Panc1 (cell line): ENCODE results near the gene SNRNP70.

Source experiments
- SIN3A ChIP-seq: IDR thresholded peaks from 2 replicates; pipeline ENCODE4 v1.6.1; 2012; ENCODE audit warnings: low read depth, mild to moderate bottlenecking, low read length, moderate library complexity, borderline replicate concordance; ENCODE audit not compliant: insufficient read depth
- TCF7L2 ChIP-seq: IDR thresholded peaks from 2 replicates; pipeline ENCODE4 v1.6.1; 2011; ENCODE audit warnings: mild to moderate bottlenecking, low read depth, low read length, inconsistent platforms
- TF ChIP-seq, protein P1 (sequence below): fragments of 450-650 bp; IDR thresholded peaks from 2 replicates; pipeline ENCODE4 v1.5.1; 2017; ENCODE audit warnings: mild to moderate bottlenecking

DNA sequence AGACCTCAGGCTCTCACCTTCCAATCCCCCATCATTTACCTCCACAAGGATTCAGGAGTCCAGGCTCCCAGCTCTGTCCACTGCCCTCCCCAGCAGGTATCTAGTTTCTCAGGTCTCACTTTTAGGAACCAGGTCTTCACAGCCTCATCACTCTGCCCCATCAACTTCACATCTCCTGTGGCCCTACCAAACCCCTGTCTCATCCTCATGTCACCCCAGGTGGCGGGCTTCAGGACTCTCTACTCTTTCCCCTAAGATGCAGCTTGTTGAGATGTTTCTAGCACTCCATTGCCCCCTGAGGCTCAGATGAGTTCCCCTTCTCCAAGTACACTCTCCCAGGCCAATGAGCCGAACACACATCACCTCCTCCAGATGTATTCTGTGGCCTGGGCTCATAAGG lies 35.6 kb downstream of the SNRNP70 start:
- TF ChIP-seq, protein P1, sequence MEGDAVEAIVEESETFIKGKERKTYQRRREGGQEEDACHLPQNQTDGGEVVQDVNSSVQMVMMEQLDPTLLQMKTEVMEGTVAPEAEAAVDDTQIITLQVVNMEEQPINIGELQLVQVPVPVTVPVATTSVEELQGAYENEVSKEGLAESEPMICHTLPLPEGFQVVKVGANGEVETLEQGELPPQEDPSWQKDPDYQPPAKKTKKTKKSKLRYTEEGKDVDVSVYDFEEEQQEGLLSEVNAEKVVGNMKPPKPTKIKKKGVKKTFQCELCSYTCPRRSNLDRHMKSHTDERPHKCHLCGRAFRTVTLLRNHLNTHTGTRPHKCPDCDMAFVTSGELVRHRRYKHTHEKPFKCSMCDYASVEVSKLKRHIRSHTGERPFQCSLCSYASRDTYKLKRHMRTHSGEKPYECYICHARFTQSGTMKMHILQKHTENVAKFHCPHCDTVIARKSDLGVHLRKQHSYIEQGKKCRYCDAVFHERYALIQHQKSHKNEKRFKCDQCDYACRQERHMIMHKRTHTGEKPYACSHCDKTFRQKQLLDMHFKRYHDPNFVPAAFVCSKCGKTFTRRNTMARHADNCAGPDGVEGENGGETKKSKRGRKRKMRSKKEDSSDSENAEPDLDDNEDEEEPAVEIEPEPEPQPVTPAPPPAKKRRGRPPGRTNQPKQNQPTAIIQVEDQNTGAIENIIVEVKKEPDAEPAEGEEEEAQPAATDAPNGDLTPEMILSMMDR: no peak
- TF ChIP-seq TCF7L2 (no peak), SIN3A (no peak)
